GM23338 (cell line): ENCODE results near the gene CEACAM4. TPM values are rescaled to one million over a fixed set of nuclear protein-coding genes. Genes with fewer than 3 reads are reported as not detected.

ENCODE experiments used
- ATAC-seq: fragments of 200-7000 bp; cut with Tn5 transposase; 3 replicates; pipeline ENCODE4 v1.9.1; 2020
- DNase-seq: peaks from one replicate; pipeline ENCODE4 v3.0.0-alpha.2; 2015; ENCODE audit warnings: low spot score
- H2AFZ ChIP-seq: fragments of 200-600 bp; sonication (generic); 2 replicates; pipeline ENCODE4 v1.8.0; 2016; ENCODE audit warnings: antibody characterized with exemption, mild to moderate bottlenecking, moderate library complexity
- H3F3A ChIP-seq: fragments of 200-600 bp; sonication (generic); replicated peaks from 2 replicates; pipeline ENCODE4 v1.8.0; 2017; ENCODE audit warnings: antibody characterized with exemption, mixed run types, low read depth
- H3K27ac ChIP-seq: fragments of 200-600 bp; sonication (generic); 2 replicates; pipeline ENCODE4 v1.6.1; 2016; ENCODE audit warnings: low read depth
- H3K27me3 ChIP-seq: fragments of 200-600 bp; sonication (generic); 2 replicates; pipeline ENCODE4 v1.8.0; 2016; ENCODE audit warnings: mild to moderate bottlenecking, mixed run types, moderate library complexity; ENCODE audit not compliant: insufficient read depth
- H3K36me3 ChIP-seq: fragments of 200-600 bp; sonication (generic); 2 replicates; pipeline ENCODE4 v1.8.0; 2016; ENCODE audit warnings: mild to moderate bottlenecking; ENCODE audit not compliant: insufficient read depth
- H3K4me1 ChIP-seq: fragments of 200-600 bp; sonication (generic); 2 replicates; pipeline ENCODE4 v1.8.0; 2016; ENCODE audit warnings: mild to moderate bottlenecking, moderate library complexity; ENCODE audit not compliant: insufficient read depth
- H3K4me2 ChIP-seq: fragments of 200-600 bp; sonication (generic); 2 replicates; pipeline ENCODE4 v1.7.1; 2017; ENCODE audit warnings: mixed run types
- H3K4me3 ChIP-seq: fragments of 200-600 bp; sonication (generic); 2 replicates; pipeline ENCODE4 v1.6.1; 2016; ENCODE audit warnings: mixed run types
- H3K79me2 ChIP-seq: fragments of 200-600 bp; sonication (generic); replicated peaks from 2 replicates; pipeline ENCODE4 v1.8.0; 2017; ENCODE audit warnings: mild to moderate bottlenecking; ENCODE audit not compliant: insufficient read depth
- H3K9me2 ChIP-seq: fragments of 200-600 bp; sonication (generic); 2 replicates; pipeline ENCODE4 v1.8.0; 2017; ENCODE audit not compliant: insufficient read depth
- H4K20me1 ChIP-seq: fragments of 200-600 bp; sonication (generic); replicated peaks from 2 replicates; pipeline ENCODE4 v1.8.0; 2017; ENCODE audit warnings: mild to moderate bottlenecking; ENCODE audit not compliant: insufficient read depth
- H3K27ac Mint-ChIP-seq: 2 replicates; pipeline ENCODE4 v1.8.0; 2020; ENCODE audit warnings: inconsistent platforms, mild to moderate bottlenecking, moderate library complexity, mixed read lengths
- H3K27me3 Mint-ChIP-seq: 3 replicates; pipeline ENCODE4 v1.8.0; 2022; ENCODE audit warnings: low read depth, mild to moderate bottlenecking, moderate library complexity, mixed read lengths, inconsistent platforms; ENCODE audit not compliant: insufficient read depth, poor library complexity
- H3K36me3 Mint-ChIP-seq: 3 replicates; pipeline ENCODE4 v1.8.0; 2021; ENCODE audit warnings: low read depth, mild to moderate bottlenecking, inconsistent platforms, moderate library complexity, mixed read lengths
- H3K4me1 Mint-ChIP-seq: 3 replicates; pipeline ENCODE4 v1.8.0; 2020; ENCODE audit warnings: mild to moderate bottlenecking, inconsistent platforms, mixed read lengths
- H3K4me3 Mint-ChIP-seq: 3 replicates; pipeline ENCODE4 v1.8.0; 2021; ENCODE audit warnings: moderate library complexity, mild to moderate bottlenecking, inconsistent platforms, mixed read lengths
- H3K9me3 Mint-ChIP-seq: 3 replicates; pipeline ENCODE4 v1.8.0; 2020; ENCODE audit warnings: moderate library complexity, mild to moderate bottlenecking, inconsistent platforms, mixed read lengths
- CREB1 ChIP-seq: fragments of 250-450 bp; sonication (Bioruptor Pico); IDR thresholded peaks from 2 replicates; pipeline ENCODE4 v1.5.0; 2020; ENCODE audit warnings: low read depth, mild to moderate bottlenecking, moderate library complexity
- EZH2 ChIP-seq: fragments of 200-600 bp; sonication (generic); IDR thresholded peaks from one replicate; pipeline ENCODE4 v1.8.0; 2017; ENCODE audit warnings: antibody characterized with exemption, mild to moderate bottlenecking, low read depth; ENCODE audit not compliant: unreplicated experiment
- EZH2phosphoT487 ChIP-seq: fragments of 200-600 bp; sonication (generic); IDR thresholded peaks from one replicate; pipeline ENCODE4 v1.8.1; 2018; ENCODE audit warnings: antibody characterized with exemption; ENCODE audit not compliant: unreplicated experiment
- JUNB ChIP-seq: IDR thresholded peaks from one replicate; pipeline ENCODE4 v1.6.1; 2016; ENCODE audit warnings: antibody characterized with exemption; ENCODE audit not compliant: unreplicated experiment
- NANOG ChIP-seq: IDR thresholded peaks from 2 replicates; pipeline ENCODE4 v1.6.1; 2016; ENCODE audit warnings: antibody characterized with exemption, borderline replicate concordance
- POLR2AphosphoS5 ChIP-seq: IDR thresholded peaks from 2 replicates; pipeline ENCODE4 v1.6.1; 2016; ENCODE audit warnings: antibody characterized with exemption, low read depth
- STAT1 ChIP-seq: IDR thresholded peaks from one replicate; pipeline ENCODE4 v1.6.1; 2016; ENCODE audit warnings: antibody characterized with exemption; ENCODE audit not compliant: unreplicated experiment
- ZNF114 ChIP-seq: fragments of 250-450 bp; sonication (Bioruptor Pico); IDR thresholded peaks from 2 replicates; pipeline ENCODE4 v1.5.0; 2020; ENCODE audit warnings: mild to moderate bottlenecking, moderate library complexity
- ZNF331 ChIP-seq: fragments of 250-450 bp; sonication (Bioruptor Pico); IDR thresholded peaks from 2 replicates; pipeline ENCODE4 v1.5.0; 2020; ENCODE audit warnings: low read depth, mild to moderate bottlenecking, moderate library complexity
- polyA plus RNA-seq: library from polyadenylated mRNA; unstranded; fragments of >200 nt; fragmentation: Nextera tagmentation; extraction: Ambion mirVana; gene quantifications from 2 replicates; pipeline ENCODE4 v1.2.1, GENCODE V29; 2016
- total RNA-seq: library from RNA; depleted of rRNA; stranded (reverse); fragments of >200 nt; shearing (Covaris generic); gene quantifications from 2 replicates; pipeline ENCODE4 v1.2.3, GENCODE V29; 2014
- TF ChIP-seq, protein P1 (sequence below): IDR thresholded peaks from one replicate; pipeline ENCODE4 v1.6.1; 2018; ENCODE audit warnings: antibody characterized with exemption; ENCODE audit not compliant: unreplicated experiment
- TF ChIP-seq, protein P2 (sequence below): fragments of 250-450 bp; sonication (Bioruptor Pico); IDR thresholded peaks from 2 replicates; pipeline ENCODE4 v1.5.0; 2020; ENCODE audit warnings: mild to moderate bottlenecking, moderate library complexity
- TF ChIP-seq, protein P3 (sequence below), 2 experiments: fragments of 200-600 bp in 1 of 2; sonication (generic) in 1 of 2; conservative IDR thresholded peaks; 2 replicates each; pipeline versions ENCODE4 v1.5.1 to v1.6.1; 2016 to 2017; ENCODE audit warnings: antibody characterized with exemption in 2 of 2, low read depth in 2 of 2, mild to moderate bottlenecking in 2 of 2, moderate library complexity in 1 of 2
- TF ChIP-seq, protein P4 (sequence below): IDR thresholded peaks from 2 replicates; pipeline ENCODE4 v1.6.1; 2016; ENCODE audit warnings: antibody characterized with exemption

CEACAM4 gene
- total and polyA plus RNA-seq, 2 experiments from 2014 or later: not detected

DNA sequence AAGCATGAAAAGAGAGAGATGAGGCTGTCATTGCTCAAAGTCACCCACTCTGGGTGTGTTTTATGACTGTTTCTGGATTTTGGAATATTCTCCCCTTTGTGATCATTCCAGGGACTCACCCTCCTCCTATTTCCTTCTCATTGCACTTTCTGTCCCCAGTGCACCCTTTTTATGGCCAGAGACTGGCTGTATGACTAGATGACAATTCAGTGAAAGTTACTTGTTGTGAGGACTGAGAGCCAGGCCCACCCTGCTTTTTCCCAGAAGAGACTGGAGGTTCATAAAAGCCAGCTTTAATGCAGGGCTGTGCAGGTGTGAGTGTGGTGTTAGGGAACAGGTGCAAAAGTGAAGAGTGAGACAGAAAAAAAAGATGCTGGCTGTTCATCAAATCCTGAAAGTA lies 43.9 kb upstream of the CEACAM4 start:
- H3K4me1 ChIP-seq: no peaks in the 10 kb centered on the region
- H3K4me3 ChIP-seq: no peak overlapping the region
- H3K9me2 ChIP-seq: peaks cover 9% of the 10 kb centered on the region; the same call in 1 of the 2 replicates
- Mint-ChIP-seq H3K36me3 (no peaks in the 10 kb centered on the region), H3K4me1 (no peaks in the 10 kb centered on the region), H3K9me3 (peaks cover 12% of the 10 kb centered on the region; the same call in 2 of the 3 replicates), H3K27me3 (no peaks in the 10 kb centered on the region), H3K4me3 (no peak overlapping the region), H3K27ac (no peak overlapping the region)
- ATAC-seq: no peak
- H2AFZ ChIP-seq: no peak overlapping the region
- no peaks in the 10 kb centered on the region for H4K20me1 ChIP-seq
- H3K4me2 ChIP-seq: no peak overlapping the region
- H3K36me3 ChIP-seq: no peaks in the 10 kb centered on the region
- H3K27ac ChIP-seq: no peak overlapping the region
- H3K27me3 ChIP-seq: peaks cover 4% of the 10 kb centered on the region; the same call in 1 of the 2 replicates
- DNase-seq: no peak
- TF ChIP-seq ZNF331: no peak
- TF ChIP-seq NANOG: no peak
- no peak for TF ChIP-seq EZH2phosphoT487
- TF ChIP-seq POLR2AphosphoS5: no peak
- TF ChIP-seq ZNF114: no peak
- TF ChIP-seq JUNB: no peak
- TF ChIP-seq, protein P1, sequence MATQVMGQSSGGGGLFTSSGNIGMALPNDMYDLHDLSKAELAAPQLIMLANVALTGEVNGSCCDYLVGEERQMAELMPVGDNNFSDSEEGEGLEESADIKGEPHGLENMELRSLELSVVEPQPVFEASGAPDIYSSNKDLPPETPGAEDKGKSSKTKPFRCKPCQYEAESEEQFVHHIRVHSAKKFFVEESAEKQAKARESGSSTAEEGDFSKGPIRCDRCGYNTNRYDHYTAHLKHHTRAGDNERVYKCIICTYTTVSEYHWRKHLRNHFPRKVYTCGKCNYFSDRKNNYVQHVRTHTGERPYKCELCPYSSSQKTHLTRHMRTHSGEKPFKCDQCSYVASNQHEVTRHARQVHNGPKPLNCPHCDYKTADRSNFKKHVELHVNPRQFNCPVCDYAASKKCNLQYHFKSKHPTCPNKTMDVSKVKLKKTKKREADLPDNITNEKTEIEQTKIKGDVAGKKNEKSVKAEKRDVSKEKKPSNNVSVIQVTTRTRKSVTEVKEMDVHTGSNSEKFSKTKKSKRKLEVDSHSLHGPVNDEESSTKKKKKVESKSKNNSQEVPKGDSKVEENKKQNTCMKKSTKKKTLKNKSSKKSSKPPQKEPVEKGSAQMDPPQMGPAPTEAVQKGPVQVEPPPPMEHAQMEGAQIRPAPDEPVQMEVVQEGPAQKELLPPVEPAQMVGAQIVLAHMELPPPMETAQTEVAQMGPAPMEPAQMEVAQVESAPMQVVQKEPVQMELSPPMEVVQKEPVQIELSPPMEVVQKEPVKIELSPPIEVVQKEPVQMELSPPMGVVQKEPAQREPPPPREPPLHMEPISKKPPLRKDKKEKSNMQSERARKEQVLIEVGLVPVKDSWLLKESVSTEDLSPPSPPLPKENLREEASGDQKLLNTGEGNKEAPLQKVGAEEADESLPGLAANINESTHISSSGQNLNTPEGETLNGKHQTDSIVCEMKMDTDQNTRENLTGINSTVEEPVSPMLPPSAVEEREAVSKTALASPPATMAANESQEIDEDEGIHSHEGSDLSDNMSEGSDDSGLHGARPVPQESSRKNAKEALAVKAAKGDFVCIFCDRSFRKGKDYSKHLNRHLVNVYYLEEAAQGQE: no peak
- TF ChIP-seq CREB1 (CRISPR knock-in tag): no peak
- TF ChIP-seq, protein P2, sequence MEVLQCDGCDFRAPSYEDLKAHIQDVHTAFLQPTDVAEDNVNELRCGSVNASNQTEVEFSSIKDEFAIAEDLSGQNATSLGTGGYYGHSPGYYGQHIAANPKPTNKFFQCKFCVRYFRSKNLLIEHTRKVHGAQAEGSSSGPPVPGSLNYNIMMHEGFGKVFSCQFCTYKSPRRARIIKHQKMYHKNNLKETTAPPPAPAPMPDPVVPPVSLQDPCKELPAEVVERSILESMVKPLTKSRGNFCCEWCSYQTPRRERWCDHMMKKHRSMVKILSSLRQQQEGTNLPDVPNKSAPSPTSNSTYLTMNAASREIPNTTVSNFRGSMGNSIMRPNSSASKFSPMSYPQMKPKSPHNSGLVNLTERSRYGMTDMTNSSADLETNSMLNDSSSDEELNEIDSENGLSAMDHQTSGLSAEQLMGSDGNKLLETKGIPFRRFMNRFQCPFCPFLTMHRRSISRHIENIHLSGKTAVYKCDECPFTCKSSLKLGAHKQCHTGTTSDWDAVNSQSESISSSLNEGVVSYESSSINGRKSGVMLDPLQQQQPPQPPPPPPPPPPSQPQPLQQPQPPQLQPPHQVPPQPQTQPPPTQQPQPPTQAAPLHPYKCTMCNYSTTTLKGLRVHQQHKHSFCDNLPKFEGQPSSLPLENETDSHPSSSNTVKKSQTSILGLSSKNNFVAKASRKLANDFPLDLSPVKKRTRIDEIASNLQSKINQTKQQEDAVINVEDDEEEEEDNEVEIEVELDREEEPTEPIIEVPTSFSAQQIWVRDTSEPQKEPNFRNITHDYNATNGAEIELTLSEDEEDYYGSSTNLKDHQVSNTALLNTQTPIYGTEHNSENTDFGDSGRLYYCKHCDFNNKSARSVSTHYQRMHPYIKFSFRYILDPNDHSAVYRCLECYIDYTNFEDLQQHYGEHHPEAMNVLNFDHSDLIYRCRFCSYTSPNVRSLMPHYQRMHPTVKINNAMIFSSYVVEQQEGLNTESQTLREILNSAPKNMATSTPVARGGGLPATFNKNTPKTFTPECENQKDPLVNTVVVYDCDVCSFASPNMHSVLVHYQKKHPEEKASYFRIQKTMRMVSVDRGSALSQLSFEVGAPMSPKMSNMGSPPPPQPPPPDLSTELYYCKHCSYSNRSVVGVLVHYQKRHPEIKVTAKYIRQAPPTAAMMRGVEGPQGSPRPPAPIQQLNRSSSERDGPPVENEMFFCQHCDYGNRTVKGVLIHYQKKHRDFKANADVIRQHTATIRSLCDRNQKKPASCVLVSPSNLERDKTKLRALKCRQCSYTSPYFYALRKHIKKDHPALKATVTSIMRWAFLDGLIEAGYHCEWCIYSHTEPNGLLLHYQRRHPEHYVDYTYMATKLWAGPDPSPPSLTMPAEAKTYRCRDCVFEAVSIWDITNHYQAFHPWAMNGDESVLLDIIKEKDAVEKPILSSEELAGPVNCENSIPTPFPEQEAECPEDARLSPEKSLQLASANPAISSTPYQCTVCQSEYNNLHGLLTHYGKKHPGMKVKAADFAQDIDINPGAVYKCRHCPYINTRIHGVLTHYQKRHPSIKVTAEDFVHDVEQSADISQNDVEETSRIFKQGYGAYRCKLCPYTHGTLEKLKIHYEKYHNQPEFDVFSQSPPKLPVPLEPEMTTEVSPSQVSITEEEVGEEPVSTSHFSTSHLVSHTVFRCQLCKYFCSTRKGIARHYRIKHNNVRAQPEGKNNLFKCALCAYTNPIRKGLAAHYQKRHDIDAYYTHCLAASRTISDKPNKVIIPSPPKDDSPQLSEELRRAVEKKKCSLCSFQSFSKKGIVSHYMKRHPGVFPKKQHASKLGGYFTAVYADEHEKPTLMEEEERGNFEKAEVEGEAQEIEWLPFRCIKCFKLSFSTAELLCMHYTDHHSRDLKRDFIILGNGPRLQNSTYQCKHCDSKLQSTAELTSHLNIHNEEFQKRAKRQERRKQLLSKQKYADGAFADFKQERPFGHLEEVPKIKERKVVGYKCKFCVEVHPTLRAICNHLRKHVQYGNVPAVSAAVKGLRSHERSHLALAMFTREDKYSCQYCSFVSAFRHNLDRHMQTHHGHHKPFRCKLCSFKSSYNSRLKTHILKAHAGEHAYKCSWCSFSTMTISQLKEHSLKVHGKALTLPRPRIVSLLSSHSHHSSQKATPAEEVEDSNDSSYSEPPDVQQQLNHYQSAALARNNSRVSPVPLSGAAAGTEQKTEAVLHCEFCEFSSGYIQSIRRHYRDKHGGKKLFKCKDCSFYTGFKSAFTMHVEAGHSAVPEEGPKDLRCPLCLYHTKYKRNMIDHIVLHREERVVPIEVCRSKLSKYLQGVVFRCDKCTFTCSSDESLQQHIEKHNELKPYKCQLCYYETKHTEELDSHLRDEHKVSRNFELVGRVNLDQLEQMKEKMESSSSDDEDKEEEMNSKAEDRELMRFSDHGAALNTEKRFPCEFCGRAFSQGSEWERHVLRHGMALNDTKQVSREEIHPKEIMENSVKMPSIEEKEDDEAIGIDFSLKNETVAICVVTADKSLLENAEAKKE (CRISPR knock-in tag): no peak
- TF ChIP-seq, protein P3, sequence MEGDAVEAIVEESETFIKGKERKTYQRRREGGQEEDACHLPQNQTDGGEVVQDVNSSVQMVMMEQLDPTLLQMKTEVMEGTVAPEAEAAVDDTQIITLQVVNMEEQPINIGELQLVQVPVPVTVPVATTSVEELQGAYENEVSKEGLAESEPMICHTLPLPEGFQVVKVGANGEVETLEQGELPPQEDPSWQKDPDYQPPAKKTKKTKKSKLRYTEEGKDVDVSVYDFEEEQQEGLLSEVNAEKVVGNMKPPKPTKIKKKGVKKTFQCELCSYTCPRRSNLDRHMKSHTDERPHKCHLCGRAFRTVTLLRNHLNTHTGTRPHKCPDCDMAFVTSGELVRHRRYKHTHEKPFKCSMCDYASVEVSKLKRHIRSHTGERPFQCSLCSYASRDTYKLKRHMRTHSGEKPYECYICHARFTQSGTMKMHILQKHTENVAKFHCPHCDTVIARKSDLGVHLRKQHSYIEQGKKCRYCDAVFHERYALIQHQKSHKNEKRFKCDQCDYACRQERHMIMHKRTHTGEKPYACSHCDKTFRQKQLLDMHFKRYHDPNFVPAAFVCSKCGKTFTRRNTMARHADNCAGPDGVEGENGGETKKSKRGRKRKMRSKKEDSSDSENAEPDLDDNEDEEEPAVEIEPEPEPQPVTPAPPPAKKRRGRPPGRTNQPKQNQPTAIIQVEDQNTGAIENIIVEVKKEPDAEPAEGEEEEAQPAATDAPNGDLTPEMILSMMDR (conservative IDR thresholded peaks at IDR 0.05; ENCODE audit: low read depth in 2 of 2): no peak
- TF ChIP-seq, protein P4, sequence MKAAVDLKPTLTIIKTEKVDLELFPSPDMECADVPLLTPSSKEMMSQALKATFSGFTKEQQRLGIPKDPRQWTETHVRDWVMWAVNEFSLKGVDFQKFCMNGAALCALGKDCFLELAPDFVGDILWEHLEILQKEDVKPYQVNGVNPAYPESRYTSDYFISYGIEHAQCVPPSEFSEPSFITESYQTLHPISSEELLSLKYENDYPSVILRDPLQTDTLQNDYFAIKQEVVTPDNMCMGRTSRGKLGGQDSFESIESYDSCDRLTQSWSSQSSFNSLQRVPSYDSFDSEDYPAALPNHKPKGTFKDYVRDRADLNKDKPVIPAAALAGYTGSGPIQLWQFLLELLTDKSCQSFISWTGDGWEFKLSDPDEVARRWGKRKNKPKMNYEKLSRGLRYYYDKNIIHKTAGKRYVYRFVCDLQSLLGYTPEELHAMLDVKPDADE: no peak
- TF ChIP-seq EZH2: no peak
- TF ChIP-seq STAT1: no peak
- H3K79me2 ChIP-seq: no peaks in the 10 kb centered on the region
- H3F3A ChIP-seq: no peaks in the 10 kb centered on the region
